ENCODE measurements around the gene ZBTB45. TPM values are rescaled to one million over a fixed set of nuclear protein-coding genes. Genes with fewer than 3 reads are reported as not detected.
"Not testable (repeated sequence)": the region's sequence is repeated elsewhere in the genome, so short reads cannot be mapped to it uniquely, and the experiment has no call there.

ZBTB45 gene
- total and polyA plus RNA-seq, 5 experiments from 2014 or later = 2.8 to 23.0 (median 5.3) TPM

- no peaks in the 10 kb centered on the region for H3K27me3 Mint-ChIP-seq
Observed at GRCh38 chr19:58513694-58514563, 5.7 kb downstream of the ZBTB45 start.

GRCh38 chr19:58513213-58513693 lies 6.4 kb downstream of the ZBTB45 start:
- POLR2A ChIA-PET = interaction anchor here (0.6 to 4.6 kb wide), 11 partner anchors 13 to 454 kb away, joined by 3 to 23 read pairs (median 7); partner anchors contain the start of genes CHMP2A, TRIM28 and ZNF135
- peak overlapping the region in 5 of 10 donors; percentile 26 to 91 (median 78) for H3K4me3 Mint-ChIP-seq

More at GRCh38 chr19:58513694-58514563, 5.7 kb downstream of the ZBTB45 start:
- peaks cover 0 to 10% (median 0%) of the 10 kb centered on the region in 3 donors for H3K36me3 Mint-ChIP-seq
- POLR2A ChIA-PET = interaction anchor here (0.6 to 4.6 kb wide), 11 partner anchors 14 to 455 kb away, joined by 3 to 23 read pairs (median 7); partner anchors contain the start of genes CHMP2A, TRIM28 and ZNF135
- H3K4me3 Mint-ChIP-seq = peak overlapping the region; percentile 74 to 91 (median 81)
- H3K9me3 Mint-ChIP-seq = no peaks in the 10 kb centered on the region
- DNase-seq = peak; percentile 87 to 98 (median 94)
- H3K4me1 Mint-ChIP-seq = peaks cover 19 to 43% (median 34%) of the 10 kb centered on the region in 4 donors
- ATAC-seq = peak; percentile 93 to 94
- peak overlapping the region; percentile 48 to 97 (median 90) for H3K27ac Mint-ChIP-seq

GRCh38 chr19:58511353-58512208 lies 8.0 kb downstream of the ZBTB45 start, which contains the start of gene SLC27A5:
TSS of gene SLC27A5 (minus strand) at chr19:58511992. CDS start at chr19:58511955, 37 bp downstream.
- ATAC-seq (no peak), DNase-seq (no peak)
- peaks cover 9 to 27% (median 21%) of the 10 kb centered on the region in 4 donors for H3K4me1 Mint-ChIP-seq
- POLR2A ChIA-PET = interaction anchor here (4.6 kb wide), 1 partner anchor 11 kb away, joined by 23 read pairs; no protein-coding TSS in a partner anchor
- peaks cover 0 to 13% (median 6%) of the 10 kb centered on the region in 9 donors for H3K9me3 Mint-ChIP-seq
- H3K4me3 Mint-ChIP-seq = peak within 1 kb of the TSS in 2 of 10 donors; percentile 24 to 26
- H3K27ac Mint-ChIP-seq = peak within 1 kb of the TSS in 6 of 10 donors; percentile 41 to 81 (median 54)
- peaks cover 5 to 8% (median 8%) of the 10 kb centered on the region in 3 donors for H3K36me3 Mint-ChIP-seq
- no peaks in the 10 kb centered on the region for H3K27me3 Mint-ChIP-seq

More at GRCh38 chr19:58513213-58513693, 6.4 kb downstream of the ZBTB45 start:
- ATAC-seq = no peak
- Mint-ChIP-seq H3K27ac (peak overlapping the region in 8 of 10 donors; percentile 22 to 84 (median 62)), H3K9me3 (peaks cover 0 to 1% (median 0%) of the 10 kb centered on the region in 9 donors), H3K27me3 (no peaks in the 10 kb centered on the region), H3K36me3 (peaks cover 0 to 10% (median 0%) of the 10 kb centered on the region in 3 donors), H3K4me1 (peaks cover 13 to 37% (median 27%) of the 10 kb centered on the region in 4 donors)
- DNase-seq = no peak

- peaks cover 2 to 8% (median 8%) of the 10 kb centered on the region in 3 donors for H3K36me3 Mint-ChIP-seq
- H3K4me1 Mint-ChIP-seq = peaks cover 5 to 19% (median 13%) of the 10 kb centered on the region in 4 donors
- no peak overlapping the region for H3K4me3 Mint-ChIP-seq
- POLR2A ChIA-PET = interaction anchor here (4.6 kb wide), 1 partner anchor 10 kb away, joined by 23 read pairs; no protein-coding TSS in a partner anchor
- peaks cover 0 to 18% (median 6%) of the 10 kb centered on the region in 9 donors for H3K9me3 Mint-ChIP-seq
- DNase-seq (no peak), ATAC-seq (no peak)
- no peaks in the 10 kb centered on the region for H3K27me3 Mint-ChIP-seq
- H3K27ac Mint-ChIP-seq = peak overlapping the region in 4 of 10 donors; percentile 22 to 56 (median 53)
Observed at GRCh38 chr19:58510084-58510862, 9.3 kb downstream of the ZBTB45 start.

GRCh38 chr19:58509731-58510083 lies 9.9 kb downstream of the ZBTB45 start:
- no peak for DNase-seq
- peaks cover 4 to 15% (median 9%) of the 10 kb centered on the region in 4 donors for H3K4me1 Mint-ChIP-seq
- H3K4me3 Mint-ChIP-seq = no peak overlapping the region
- H3K36me3 Mint-ChIP-seq = peaks cover 2 to 8% (median 8%) of the 10 kb centered on the region in 3 donors
- peak overlapping the region in 1 of 10 donors; percentile 22 for H3K27ac Mint-ChIP-seq
- peaks cover 0 to 18% (median 6%) of the 10 kb centered on the region in 9 donors for H3K9me3 Mint-ChIP-seq
- POLR2A ChIA-PET = interaction anchor here (0.9 kb wide), 1 partner anchor 8 kb away, joined by 3 read pairs; no protein-coding TSS in a partner anchor
- H3K27me3 Mint-ChIP-seq = no peaks in the 10 kb centered on the region
- ATAC-seq = no peak

- H3K4me3 Mint-ChIP-seq, H3K4me1 Mint-ChIP-seq, H3K36me3 Mint-ChIP-seq, ATAC-seq, H3K27ac Mint-ChIP-seq, H3K27me3 Mint-ChIP-seq, DNase-seq: not testable (repeated sequence)
- H3K9me3 Mint-ChIP-seq = peaks cover 0 to 26% (median 8%) of the 10 kb centered on the region in 9 donors
- POLR2A ChIA-PET = interaction anchor here (1.8 kb wide), 1 partner anchor 12 kb away, joined by 6 read pairs; the partner anchor contains the start of gene ZBTB45
Observed at GRCh38 chr19:58507602-58508223, 11.9 kb downstream of the ZBTB45 start.

GRCh38 chr19:58500242-58500641 lies 19.4 kb downstream of the ZBTB45 start:
- DNase-seq (no peak), ATAC-seq (no peak)
- Mint-ChIP-seq H3K4me3 (peak overlapping the region in 1 of 10 donors; percentile 22), H3K36me3 (peaks cover 0 to 5% (median 0%) of the 10 kb centered on the region in 3 donors), H3K27me3 (no peaks in the 10 kb centered on the region), H3K9me3 (peaks cover 0 to 34% (median 12%) of the 10 kb centered on the region in 9 donors), H3K4me1 (peaks cover 14 to 30% (median 22%) of the 10 kb centered on the region in 4 donors), H3K27ac (peak overlapping the region in 8 of 10 donors; percentile 13 to 98 (median 78))
- POLR2A ChIA-PET = interaction anchor here (1.0 to 4.2 kb wide), 7 partner anchors 13 to 317 kb away, joined by 3 to 23 read pairs (median 6); partner anchors contain the start of genes SLC27A5, TRIM28, ZBTB45 and ZNF132

GRCh38 chr19:58499021-58499927 lies 20.3 kb downstream of the ZBTB45 start:
- no peaks in the 10 kb centered on the region for H3K27me3 Mint-ChIP-seq
- H3K27ac Mint-ChIP-seq = peak overlapping the region; percentile 86 to 99 (median 96)
- peaks cover 0 to 34% (median 12%) of the 10 kb centered on the region in 9 donors for H3K9me3 Mint-ChIP-seq
- POLR2A ChIA-PET = interaction anchor here (0.9 to 4.2 kb wide), 12 partner anchors 14 to 316 kb away, joined by 3 to 23 read pairs (median 4); partner anchors contain the start of genes SLC27A5, TRIM28, ZBTB45 and ZNF132
- peaks cover 0 to 5% (median 0%) of the 10 kb centered on the region in 3 donors for H3K36me3 Mint-ChIP-seq
- H3K4me1 Mint-ChIP-seq = peaks cover 14 to 30% (median 22%) of the 10 kb centered on the region in 4 donors
- DNase-seq (peak; percentile 82 to 98 (median 90)), ATAC-seq (peak; percentile 89 to 90)
- peak overlapping the region; percentile 89 to 96 (median 94) for H3K4me3 Mint-ChIP-seq

GRCh38 chr19:58498316-58499020 lies 21.1 kb downstream of the ZBTB45 start:
- Mint-ChIP-seq H3K36me3 (peaks cover 0 to 5% (median 0%) of the 10 kb centered on the region in 3 donors), H3K27ac (peak overlapping the region in 9 of 10 donors; percentile 87 to 99 (median 97)), H3K9me3 (peaks cover 0 to 34% (median 10%) of the 10 kb centered on the region in 9 donors), H3K4me1 (peaks cover 14 to 30% (median 22%) of the 10 kb centered on the region in 4 donors), H3K4me3 (peak overlapping the region; percentile 89 to 96 (median 94)), H3K27me3 (no peaks in the 10 kb centered on the region)
- POLR2A ChIA-PET = interaction anchor here (0.9 to 4.2 kb wide), 9 partner anchors 14 to 315 kb away, joined by 3 to 23 read pairs (median 6); partner anchors contain the start of genes SLC27A5, TRIM28, ZBTB45 and ZNF274
- DNase-seq (peak in 1 of 10 donors; percentile 62), ATAC-seq (no peak)
